Activated CD4-positive, alpha-beta memory T cell treated with anti-CD3 and anti-CD28 coated beads, Interleukin-2, amount 10 ng/mL, durations not matched to agents 7 days and 5 days (primary cell): ENCODE data around the gene BLOC1S4. TPM values are rescaled to one million over a fixed set of nuclear protein-coding genes. Genes with fewer than 3 reads are reported as not detected.

ENCODE experiments used
- CTCF ChIA-PET: fragments of 350-600 bp; sonication (Branson Sonifier 250); formaldehyde crosslinking; loops from one replicate; lab custom pipeline; 2021; ENCODE audit warnings: antibody characterized with exemption, inconsistent platforms; lab: Charles Lee
- POLR2A ChIA-PET: fragments of 350-600 bp; sonication (Branson Sonifier 250); formaldehyde crosslinking; loops from one replicate; lab custom pipeline; 2021; ENCODE audit warnings: antibody characterized with exemption; lab: Charles Lee
- DNase-seq: peaks from one replicate; pipeline ENCODE4 v3.0.0-alpha.2; 2020
- H3K27ac Mint-ChIP-seq: one replicate; pipeline ENCODE4 v1.8.0; 2021; ENCODE audit warnings: mild to moderate bottlenecking, mixed read lengths
- H3K27me3 Mint-ChIP-seq: one replicate; pipeline ENCODE4 v1.8.0; 2021; ENCODE audit warnings: mixed read lengths
- H3K36me3 Mint-ChIP-seq: one replicate; pipeline ENCODE4 v1.8.0; 2021; ENCODE audit warnings: low read depth, mixed read lengths
- H3K4me1 Mint-ChIP-seq: one replicate; pipeline ENCODE4 v1.8.0; 2021; ENCODE audit warnings: mixed read lengths
- H3K4me3 Mint-ChIP-seq: one replicate; pipeline ENCODE4 v1.8.0; 2021; ENCODE audit warnings: mild to moderate bottlenecking, mixed read lengths
- H3K9me3 Mint-ChIP-seq: one replicate; pipeline ENCODE4 v1.8.0; 2021; ENCODE audit warnings: mixed read lengths
- total RNA-seq, 2 experiments: library from RNA; stranded (reverse); gene quantifications; one replicate each; pipeline ENCODE4 v1.2.3, GENCODE V29; 2021

BLOC1S4 gene
- total RNA-seq, 2 experiments from 2014 or later: 22.9 to 23.2 TPM

- Mint-ChIP-seq H3K4me3 (no peak overlapping the region), H3K36me3 (no peaks in the 10 kb centered on the region), H3K4me1 (no peaks in the 10 kb centered on the region), H3K9me3 (no peaks in the 10 kb centered on the region), H3K27ac (no peak overlapping the region), H3K27me3 (peaks cover 13% of the 10 kb centered on the region)
- CTCF ChIA-PET: no interaction called here
- DNase-seq: no peak
- POLR2A ChIA-PET: no interaction called here
Observed at GRCh38 chr4:6763330-6763851, 47.4 kb downstream of the BLOC1S4 start.

GRCh38 chr4:6764976-6765620, 49.1 kb downstream of the BLOC1S4 start:
- DNase-seq: no peak
- Mint-ChIP-seq H3K27me3 (peaks cover 11% of the 10 kb centered on the region), H3K36me3 (no peaks in the 10 kb centered on the region), H3K27ac (no peak overlapping the region), H3K4me1 (peaks cover 12% of the 10 kb centered on the region), H3K4me3 (no peak overlapping the region), H3K9me3 (no peaks in the 10 kb centered on the region)
- ChIA-PET CTCF (no interaction called here), POLR2A (no interaction called here)

- POLR2A ChIA-PET: no interaction called here
- no peak overlapping the region for H3K27ac Mint-ChIP-seq
- H3K36me3 Mint-ChIP-seq: no peaks in the 10 kb centered on the region
- H3K27me3 Mint-ChIP-seq: peaks cover 11% of the 10 kb centered on the region
- DNase-seq: no peak
- H3K4me1 Mint-ChIP-seq: peaks cover 12% of the 10 kb centered on the region
- H3K4me3 Mint-ChIP-seq: no peak overlapping the region
- H3K9me3 Mint-ChIP-seq: no peaks in the 10 kb centered on the region
- CTCF ChIA-PET: no interaction called here
Observed at GRCh38 chr4:6765703-6766102, 49.7 kb downstream of the BLOC1S4 start.

Other genes with a start within 250 kb of the BLOC1S4 start
- gene PPP2R2C, start 243.6 kb upstream of the BLOC1S4 start, total RNA-seq: not detected
- gene MAN2B2, start 141.0 kb upstream of the BLOC1S4 start, total RNA-seq: 10 to 100 TPM; 34.8 to 36.3 TPM
- gene MRFAP1, start 75.5 kb upstream of the BLOC1S4 start, total RNA-seq: 100 to 1,000 TPM; 142 to 144 TPM
- 100 to 1,000 TPM; 165 to 176 TPM for gene S100P, start 22.3 kb upstream of the BLOC1S4 start, total RNA-seq
- 10 to 100 TPM; 81.9 to 83.1 TPM for gene MRFAP1L1, start 6.3 kb upstream of the BLOC1S4 start, total RNA-seq
- 10 to 100 TPM; 23.2 to 24.1 TPM for gene KIAA0232, start 66.6 kb downstream of the BLOC1S4 start, total RNA-seq
- gene TBC1D14, start 193.7 kb downstream of the BLOC1S4 start, total RNA-seq: 10 to 100 TPM; 53.7 to 55.3 TPM